Thymus (tissue), 11 donors: ENCODE results near the gene DPYD. TPM values are rescaled to one million over a fixed set of nuclear protein-coding genes. Genes with fewer than 3 reads are reported as not detected.

Experiments
- DNase-seq, 9 donors: peaks; one replicate each; pipeline ENCODE4 v3.0.0-alpha.2; 2013; ENCODE audit warnings: low spot score in 9 of 9, low read depth in 6 of 9, missing footprints in 1 of 9
- H3K27ac ChIP-seq, 2 donors: one replicate each; pipeline ENCODE4 v1.5.1; 2013; ENCODE audit warnings: control low read depth in 1 of 2, low read depth in 1 of 2, low read length in 1 of 2, mild to moderate bottlenecking in 1 of 2, moderate library complexity in 1 of 2
- H3K27me3 ChIP-seq, 2 donors: one replicate each; pipeline ENCODE4 v1.5.1; 2013; ENCODE audit warnings: low read length in 1 of 2; ENCODE audit not compliant: control insufficient read depth in 2 of 2, insufficient read depth in 1 of 2
- H3K36me3 ChIP-seq, 2 donors: one replicate each; pipeline ENCODE4 v1.5.1; 2013; ENCODE audit warnings: low read length in 1 of 2, mild to moderate bottlenecking in 1 of 2, moderate library complexity in 1 of 2; ENCODE audit not compliant: control insufficient read depth in 2 of 2, insufficient read depth in 2 of 2
- H3K4me1 ChIP-seq, 2 donors: one replicate each; pipeline ENCODE4 v1.5.1; 2013; ENCODE audit warnings: low read length in 2 of 2; ENCODE audit not compliant: control insufficient read depth in 2 of 2, insufficient read depth in 2 of 2
- H3K4me3 ChIP-seq, 2 donors: one replicate each; pipeline ENCODE4 v1.5.1; 2013; ENCODE audit warnings: low read length in 2 of 2, control low read depth in 1 of 2, mild to moderate bottlenecking in 1 of 2
- H3K9me3 ChIP-seq, 2 donors: one replicate each; pipeline ENCODE4 v1.5.1; 2013; ENCODE audit warnings: low read length in 1 of 2, mild to moderate bottlenecking in 1 of 2; ENCODE audit not compliant: control insufficient read depth in 2 of 2, insufficient read depth in 1 of 2
- WGBS: extraction: QIAGEN DNeasy Blood & Tissue Kit; methylation state at CpG from one replicate; pipeline ENCODE4 v1.1.7; 2013; 5-methylcytosine and 5-hydroxymethylcytosine counted together
- polyA plus RNA-seq: library from polyadenylated mRNA; stranded (reverse); fragments of 200-250 nt; gene quantifications from one replicate; pipeline ENCODE4 v1.2.3, GENCODE V29; 2013
- total RNA-seq: library from RNA; stranded (reverse); fragments of 120-200 nt; gene quantifications from one replicate; pipeline ENCODE4 v1.2.4, GENCODE V29; 2013
- donor health status: healthy.

The DPYD gene
- total and polyA plus RNA-seq, 2 donors = 13.1 to 29.4 TPM

GRCh38 chr1:97334454-97334853, 586.4 kb downstream of the DPYD start:
- H3K27me3 ChIP-seq = no peaks in the 10 kb centered on the region
- no peak overlapping the region for H3K4me3 ChIP-seq
- 98% methylated on average over 4 of the region's 4 CpGs for WGBS
- no peak for DNase-seq
- H3K36me3 ChIP-seq = no peaks in the 10 kb centered on the region
- no peaks in the 10 kb centered on the region for H3K9me3 ChIP-seq
- no peaks in the 10 kb centered on the region for H3K4me1 ChIP-seq
- no peak overlapping the region for H3K27ac ChIP-seq

- H3K27me3 ChIP-seq = no peaks in the 10 kb centered on the region
- no peak overlapping the region for H3K27ac ChIP-seq
- H3K36me3 ChIP-seq = no peaks in the 10 kb centered on the region
- no peak for DNase-seq
- no peaks in the 10 kb centered on the region for H3K4me1 ChIP-seq
- no peak overlapping the region for H3K4me3 ChIP-seq
- no peaks in the 10 kb centered on the region for H3K9me3 ChIP-seq
Measured at GRCh38 chr1:97332716-97333115, 588.1 kb downstream of the DPYD start.

- H3K4me3 ChIP-seq = no peak overlapping the region
- 93% methylated on average over 8 of the region's 8 CpGs for WGBS
- H3K9me3 ChIP-seq = no peaks in the 10 kb centered on the region
- DNase-seq = no peak
- H3K27ac ChIP-seq = no peak overlapping the region
- no peaks in the 10 kb centered on the region for H3K36me3 ChIP-seq
- no peaks in the 10 kb centered on the region for H3K4me1 ChIP-seq
- no peaks in the 10 kb centered on the region for H3K27me3 ChIP-seq
Measured at GRCh38 chr1:97331165-97331564, 589.7 kb downstream of the DPYD start.

- no peaks in the 10 kb centered on the region for H3K27me3 ChIP-seq
- 97% methylated on average over 4 of the region's 4 CpGs for whole genome bisulfite sequencing
- H3K4me1 ChIP-seq = no peaks in the 10 kb centered on the region
- no peak overlapping the region for H3K4me3 ChIP-seq
- H3K27ac ChIP-seq = no peak overlapping the region
- no peak for DNase-seq
- H3K9me3 ChIP-seq = no peaks in the 10 kb centered on the region
- no peaks in the 10 kb centered on the region for H3K36me3 ChIP-seq
Measured at GRCh38 chr1:97314685-97315084, 606.1 kb downstream of the DPYD start.

GRCh38 chr1:97308131-97308530, 612.7 kb downstream of the DPYD start:
- Histone ChIP-seq H3K4me1 (no peaks in the 10 kb centered on the region), H3K36me3 (no peaks in the 10 kb centered on the region), H3K27me3 (no peaks in the 10 kb centered on the region), H3K4me3 (no peak overlapping the region), H3K9me3 (no peaks in the 10 kb centered on the region), H3K27ac (no peak overlapping the region)
- DNase-seq = no peak
- WGBS = 96% methylated on average over 1 of the region's 1 CpG

- no peaks in the 10 kb centered on the region for H3K4me1 ChIP-seq
- H3K4me3 ChIP-seq = no peak overlapping the region
- no peaks in the 10 kb centered on the region for H3K27me3 ChIP-seq
- no peak overlapping the region for H3K27ac ChIP-seq
- H3K36me3 ChIP-seq = no peaks in the 10 kb centered on the region
- no peaks in the 10 kb centered on the region for H3K9me3 ChIP-seq
- DNase-seq = no peak
Measured at GRCh38 chr1:97307568-97307967, 613.3 kb downstream of the DPYD start.

GRCh38 chr1:97307151-97307550, 613.7 kb downstream of the DPYD start:
- 97% methylated on average over 2 of the region's 2 CpGs for WGBS
- H3K27me3 ChIP-seq = no peaks in the 10 kb centered on the region

GRCh38 chr1:97306504-97306903, 614.3 kb downstream of the DPYD start:
- Histone ChIP-seq H3K27me3 (no peaks in the 10 kb centered on the region), H3K36me3 (no peaks in the 10 kb centered on the region), H3K27ac (no peak overlapping the region), H3K4me1 (no peaks in the 10 kb centered on the region), H3K4me3 (no peak overlapping the region), H3K9me3 (no peaks in the 10 kb centered on the region)
- no peak for DNase-seq

More at GRCh38 chr1:97307151-97307550, 613.7 kb downstream of the DPYD start:
- Histone ChIP-seq H3K27ac (no peak overlapping the region), H3K36me3 (no peaks in the 10 kb centered on the region), H3K9me3 (no peaks in the 10 kb centered on the region), H3K4me1 (no peaks in the 10 kb centered on the region), H3K4me3 (no peak overlapping the region)
- no peak for DNase-seq

GRCh38 chr1:97304366-97304765, 616.5 kb downstream of the DPYD start:
- no peak overlapping the region for H3K27ac ChIP-seq
- H3K4me1 ChIP-seq = no peaks in the 10 kb centered on the region
- H3K4me3 ChIP-seq = no peak overlapping the region
- no peaks in the 10 kb centered on the region for H3K27me3 ChIP-seq
- over 99% methylated on average over 2 of the region's 2 CpGs for WGBS
- H3K9me3 ChIP-seq = no peaks in the 10 kb centered on the region
- DNase-seq = no peak
- H3K36me3 ChIP-seq = no peaks in the 10 kb centered on the region

- Histone ChIP-seq H3K27ac (no peak overlapping the region), H3K36me3 (no peaks in the 10 kb centered on the region), H3K4me3 (no peak overlapping the region), H3K4me1 (no peaks in the 10 kb centered on the region), H3K9me3 (no peaks in the 10 kb centered on the region), H3K27me3 (no peaks in the 10 kb centered on the region)
- WGBS = 96% methylated on average over 1 of the region's 1 CpG
- no peak for DNase-seq
Measured at GRCh38 chr1:97298966-97299365, 621.9 kb downstream of the DPYD start.
